SK-N-MC (cell line): ENCODE measurements around the gene MED27.

Experiments
- EZH2 ChIP-seq: fragments of 200-600 bp; sonication (generic); IDR thresholded peaks from one replicate; pipeline ENCODE4 v1.6.1; 2017; ENCODE audit warnings: antibody characterized with exemption
- POLR2AphosphoS5 ChIP-seq: IDR thresholded peaks from 2 replicates; pipeline ENCODE4 v1.6.1; 2012; ENCODE audit warnings: mild to moderate bottlenecking, low read depth, low read length, borderline replicate concordance

DNA sequence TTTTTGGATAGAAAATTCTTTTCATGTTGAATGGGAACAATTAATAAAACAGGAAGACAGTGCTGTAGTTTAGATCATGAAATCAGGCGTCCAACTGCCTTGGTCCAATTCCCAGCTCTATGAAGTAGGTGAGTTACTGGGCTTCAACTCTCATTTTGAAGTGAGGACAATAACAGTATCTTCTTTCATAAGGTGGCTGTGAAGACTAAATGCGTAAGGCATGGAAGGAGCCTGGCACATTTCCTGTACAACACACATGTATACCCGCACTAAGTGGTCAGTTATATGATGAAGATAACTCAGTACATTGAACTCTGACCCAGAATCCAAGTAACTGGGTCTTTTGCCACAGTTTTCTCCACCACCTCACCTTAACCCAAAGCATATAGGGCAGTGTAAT lies 120.6 kb downstream of the MED27 start:
- TF ChIP-seq POLR2AphosphoS5, result no peak
- no peak for TF ChIP-seq EZH2
